ENCODE data around the gene ICE2.
A peak's percentile ranks its signal among the peaks of the same experiment; 100 is the strongest.
"Not testable (repeated sequence)": the region's sequence is repeated elsewhere in the genome, so short reads cannot be mapped to it uniquely, and the experiment has no call there.

The ICE2 gene

DNA sequence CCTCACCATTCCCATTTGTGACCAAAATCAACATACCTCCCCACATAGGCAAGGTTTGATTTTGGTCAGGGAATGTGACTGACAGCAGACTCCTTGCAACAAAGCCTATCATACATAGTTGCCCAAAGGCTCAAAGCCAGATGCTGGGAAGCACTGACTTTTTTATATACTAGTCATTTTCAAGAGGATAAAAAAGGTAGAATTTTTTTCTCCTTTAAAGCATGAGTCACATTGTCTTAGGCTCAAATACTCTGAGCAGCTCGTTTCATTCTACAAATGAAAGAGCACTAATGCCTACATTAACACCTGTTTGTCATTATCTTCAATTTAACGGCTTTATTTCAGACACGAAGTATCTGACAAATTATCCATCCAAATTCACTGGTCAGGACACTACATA lies 36.2 kb downstream of the ICE2 start:
- no peak for DNase-seq

DNA sequence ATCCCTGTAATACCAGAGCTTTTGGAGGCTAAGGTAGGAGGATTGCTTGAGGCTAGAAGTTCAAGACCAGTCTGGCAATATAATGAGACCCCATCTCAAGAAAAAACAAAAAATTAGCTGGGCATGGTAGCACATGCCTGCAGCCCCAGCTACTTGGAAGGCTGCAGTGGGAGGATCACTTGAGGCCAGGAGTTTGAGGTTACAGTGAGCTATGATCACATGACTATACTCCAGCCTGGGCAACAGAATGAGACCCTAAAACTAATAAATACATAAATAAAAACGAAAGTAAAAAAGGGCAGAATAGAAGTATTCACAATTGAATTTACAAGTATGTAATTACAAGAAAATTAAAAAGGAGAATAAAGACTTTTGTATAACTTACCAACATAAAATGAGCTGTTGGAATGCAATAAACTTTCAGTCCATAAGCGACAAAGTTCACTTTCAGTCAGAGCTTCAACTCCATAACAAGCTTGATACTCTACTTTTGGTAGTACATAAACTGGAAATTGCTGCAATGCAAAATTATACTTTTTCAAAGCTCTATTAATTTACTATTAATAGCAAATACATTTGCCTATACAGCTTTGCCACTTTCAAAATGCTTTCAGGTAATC lies 36.8 kb downstream of the ICE2 start:
- no peak for DNase-seq

DNA sequence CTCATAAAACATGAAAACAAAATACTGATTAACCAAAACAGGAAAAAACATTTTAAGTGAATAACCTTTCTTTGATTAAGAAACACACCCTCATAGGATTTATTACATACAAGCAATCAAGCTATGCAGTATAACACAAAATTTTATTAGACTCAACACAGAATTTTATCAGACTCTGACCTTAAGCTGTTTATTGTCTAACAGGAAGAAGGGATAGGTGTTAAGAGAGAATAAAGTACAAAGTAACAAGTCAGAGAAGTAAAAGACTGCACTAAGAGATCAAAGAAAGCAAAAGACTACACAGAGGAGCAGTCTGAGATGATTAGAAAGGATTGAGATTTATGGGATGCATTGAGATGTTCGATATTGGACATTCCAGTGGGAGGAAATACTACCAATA lies 37.6 kb downstream of the ICE2 start:
- no peak for DNase-seq

GRCh38 chr15:60438646-60439045 lies 40.3 kb downstream of the ICE2 start:
- DNase-seq = no peak

GRCh38 chr15:60428935-60429334 lies 50.0 kb downstream of the ICE2 start:
- no peak for DNase-seq

DNA sequence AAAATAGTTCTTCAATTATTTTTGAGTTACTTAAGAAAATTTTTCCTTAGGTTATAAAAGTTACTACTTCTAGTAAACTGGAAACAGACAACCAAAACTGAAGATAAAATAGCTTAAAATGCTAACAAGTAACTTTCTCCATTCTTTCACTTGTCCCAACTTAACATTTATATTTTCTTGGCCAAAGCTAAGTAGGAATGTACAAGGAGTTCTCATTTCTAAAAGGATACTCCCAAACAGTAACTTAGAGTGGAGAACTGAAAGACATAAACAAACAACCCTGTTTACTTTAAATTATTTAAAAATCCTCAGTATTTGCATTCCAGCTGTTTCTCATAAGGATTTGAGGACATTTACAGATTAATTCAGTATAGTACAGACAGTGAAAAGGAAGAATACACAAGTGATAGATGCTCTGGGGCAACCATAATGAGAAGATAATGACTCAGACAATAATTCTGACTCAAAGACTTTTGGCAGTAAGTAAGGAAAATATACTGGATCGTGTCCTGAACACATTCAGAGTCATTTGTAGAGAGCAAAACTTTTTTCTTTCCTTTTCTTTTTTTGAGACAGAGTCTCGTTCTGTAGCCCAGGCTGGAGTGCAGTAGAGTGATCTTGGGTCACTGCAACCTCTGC lies 52.0 kb downstream of the ICE2 start:
- no peak for DNase-seq

GRCh38 chr15:60425461-60425860 lies 53.5 kb downstream of the ICE2 start:
- no peak for DNase-seq

DNA sequence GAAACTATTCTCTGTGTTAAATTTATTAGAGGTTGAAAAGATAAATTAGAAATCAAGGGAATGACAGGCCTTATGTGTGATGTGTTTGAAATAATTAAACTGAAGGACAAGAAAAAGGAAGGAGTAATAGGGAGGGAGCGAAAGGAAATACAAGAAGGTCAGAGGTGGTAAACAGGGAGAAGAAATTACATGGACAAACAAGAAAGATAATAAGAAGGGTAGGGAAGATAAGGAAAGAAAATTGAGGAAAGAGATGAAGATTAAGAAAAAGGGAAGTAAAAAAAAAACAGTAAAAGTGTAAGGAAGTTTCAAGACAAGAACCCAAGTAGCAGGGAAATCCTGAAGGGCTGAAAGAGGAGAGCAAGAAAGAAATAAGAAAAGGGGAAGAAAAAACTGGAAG lies 54.9 kb downstream of the ICE2 start:
- no peak for DNase-seq

DNA sequence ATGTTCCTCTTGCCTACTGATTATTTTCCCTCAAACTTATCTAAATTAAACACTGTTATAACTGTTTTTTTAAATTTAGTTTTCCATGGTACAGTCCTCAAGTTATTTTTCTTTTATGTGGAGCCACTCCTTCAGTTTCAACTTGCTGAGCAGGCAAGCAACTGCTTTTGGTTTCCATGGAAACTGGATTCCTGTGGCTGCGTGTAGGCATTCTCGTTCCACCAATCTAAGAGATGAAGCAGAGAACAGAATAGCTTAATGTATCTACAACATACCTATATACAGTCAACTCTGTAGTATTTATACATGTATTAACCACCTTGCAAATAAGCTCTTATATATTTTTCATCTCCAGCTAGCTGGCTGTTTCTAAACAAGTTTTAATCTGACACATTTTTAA lies 55.4 kb downstream of the ICE2 start:
- peak; percentile 64 for DNase-seq

- no peak for DNase-seq
Observed at GRCh38 chr15:60421544-60421943, 57.4 kb downstream of the ICE2 start.

DNA sequence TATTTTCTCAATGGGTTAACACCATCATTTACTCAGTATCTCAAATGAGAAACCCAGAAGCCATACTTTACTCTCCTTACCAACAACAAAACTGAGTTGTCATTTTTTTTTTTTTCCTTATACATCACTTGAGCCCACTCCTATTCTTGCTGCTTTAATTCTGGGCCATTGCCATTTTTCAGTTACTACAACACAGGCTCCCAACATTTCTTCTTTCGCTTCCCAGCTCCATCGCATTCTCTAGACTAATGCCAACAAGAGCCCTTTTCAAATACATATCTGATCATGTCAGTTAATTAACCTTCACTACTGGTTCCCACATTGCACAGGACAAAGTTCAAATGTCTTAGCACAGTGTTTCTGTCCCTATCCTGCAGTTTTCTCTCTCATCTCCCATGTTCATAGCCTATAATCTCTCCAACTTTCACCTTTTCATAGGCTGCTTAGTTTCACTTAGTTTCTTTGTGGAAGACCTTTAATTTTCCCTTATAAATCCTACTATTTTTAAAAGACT lies 58.7 kb downstream of the ICE2 start:
- DNase-seq = no peak

- DNase-seq = no peak
Observed at GRCh38 chr15:60419753-60420152, 59.2 kb downstream of the ICE2 start.

DNA sequence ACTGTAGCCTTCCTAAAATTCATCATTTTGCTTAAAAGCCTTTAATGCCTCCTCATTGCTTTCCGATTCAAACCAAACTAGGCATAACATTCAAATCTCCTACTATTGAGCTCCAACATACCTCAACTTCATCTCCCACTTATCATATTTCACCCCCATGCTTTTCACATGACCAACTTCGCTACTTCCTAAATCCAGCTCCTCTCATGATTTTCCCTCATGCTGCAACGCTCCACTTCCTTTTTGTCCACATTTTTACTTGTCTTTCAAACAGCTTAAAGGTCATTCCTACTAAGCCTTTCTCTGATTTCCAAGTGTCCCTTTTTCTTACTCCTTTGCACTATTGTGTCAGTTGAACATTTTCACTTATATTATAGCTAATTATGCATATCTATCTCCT lies 60.8 kb downstream of the ICE2 start:
- no peak for DNase-seq

DNA sequence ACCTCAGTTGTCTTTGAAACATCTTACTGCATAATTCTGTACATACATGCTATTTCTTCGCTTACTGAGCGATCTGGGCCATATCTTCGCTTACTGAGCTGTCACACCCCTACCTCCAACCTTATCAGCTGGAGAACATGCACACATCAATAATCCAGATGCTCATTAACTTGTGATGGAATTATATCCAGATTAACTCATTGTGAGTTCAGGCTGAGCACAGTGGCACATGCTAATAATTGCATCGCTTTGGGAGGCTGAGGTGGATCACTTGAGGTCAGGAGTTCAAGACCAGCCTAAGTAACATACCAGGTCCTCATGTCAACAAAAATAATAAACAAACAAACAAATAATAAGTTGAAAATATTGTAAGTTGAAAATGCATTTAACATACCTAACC lies 61.8 kb downstream of the ICE2 start:
- DNase-seq = no peak

DNA sequence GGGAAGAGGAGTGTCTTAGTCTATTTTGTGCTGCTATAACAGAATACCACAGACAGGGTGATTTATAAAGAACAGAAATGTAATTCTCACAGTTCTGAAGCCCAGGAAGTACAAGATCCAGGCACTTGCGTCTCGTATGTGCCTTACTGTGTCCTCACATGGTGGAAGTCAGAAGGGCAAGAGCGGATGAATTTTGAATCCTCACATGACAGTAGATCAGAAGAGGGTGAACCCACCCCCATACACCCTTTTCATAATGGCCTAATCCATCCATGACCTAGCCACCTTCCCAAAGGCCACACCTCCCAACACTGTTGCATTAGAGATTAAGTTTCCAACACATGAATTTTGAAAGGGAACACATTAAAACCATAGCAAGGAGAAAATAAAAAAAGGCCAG lies 62.5 kb downstream of the ICE2 start:
- no peak for DNase-seq

DNA sequence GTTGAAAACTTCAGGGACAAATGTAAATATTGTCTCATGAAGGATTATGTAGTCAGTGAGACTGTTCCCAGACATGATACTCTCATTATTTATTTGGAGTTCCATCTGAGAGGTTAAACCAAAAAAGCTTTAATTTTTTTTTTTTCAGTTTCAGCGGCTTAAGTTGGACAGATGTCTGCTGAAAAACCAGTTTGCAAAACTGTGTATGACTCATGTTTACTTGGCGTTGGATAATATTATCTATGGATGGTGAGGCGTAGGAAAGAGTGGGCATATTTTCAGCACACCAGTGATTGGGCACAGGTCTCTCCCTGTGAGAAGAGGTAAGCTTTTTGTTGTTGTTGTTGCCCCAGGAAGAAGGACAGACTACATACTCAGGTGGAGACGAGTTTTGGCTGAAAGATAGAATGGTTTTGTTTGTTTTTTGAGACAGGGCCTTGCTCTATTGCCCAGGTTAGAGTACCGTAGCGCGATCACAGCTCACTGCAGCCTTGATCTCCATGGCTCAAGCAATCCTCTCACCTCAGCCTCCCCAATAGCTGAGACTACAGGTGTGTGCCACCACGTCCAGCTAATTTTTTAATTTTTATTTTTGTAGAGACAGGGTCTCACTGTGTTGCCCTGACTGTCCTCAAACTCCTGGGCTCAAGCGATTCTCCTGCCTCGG lies 64.8 kb downstream of the ICE2 start:
- peak; percentile 74 for DNase-seq

GRCh38 chr15:60413231-60413824 lies 65.6 kb downstream of the ICE2 start:
- DNase-seq = no peak

- not testable (repeated sequence) for DNase-seq
Observed at GRCh38 chr15:60412807-60413206, 66.1 kb downstream of the ICE2 start.

GRCh38 chr15:60411774-60412425 lies 67.0 kb downstream of the ICE2 start:
- no peak for DNase-seq

DNA sequence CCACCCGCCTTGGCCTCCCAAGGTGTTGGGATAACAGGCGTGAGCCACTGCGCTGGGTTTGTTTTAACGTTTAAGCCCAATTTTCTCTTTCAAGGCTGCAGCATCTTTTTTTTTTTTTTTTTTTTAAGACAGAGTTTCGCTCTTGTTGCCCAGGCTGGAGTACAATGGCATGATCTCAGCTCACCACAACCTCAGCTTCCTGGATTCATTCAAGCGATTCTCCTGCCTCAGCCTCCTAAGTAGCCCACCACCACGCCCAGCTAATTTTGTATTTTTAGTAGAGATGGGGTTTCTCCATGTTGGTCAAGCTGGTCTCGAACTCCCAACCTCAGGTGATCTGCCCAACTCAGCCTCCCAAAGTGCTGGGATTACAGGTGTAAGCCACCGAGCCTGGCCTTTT lies 68.6 kb downstream of the ICE2 start:
- DNase-seq = not testable (repeated sequence)

DNA sequence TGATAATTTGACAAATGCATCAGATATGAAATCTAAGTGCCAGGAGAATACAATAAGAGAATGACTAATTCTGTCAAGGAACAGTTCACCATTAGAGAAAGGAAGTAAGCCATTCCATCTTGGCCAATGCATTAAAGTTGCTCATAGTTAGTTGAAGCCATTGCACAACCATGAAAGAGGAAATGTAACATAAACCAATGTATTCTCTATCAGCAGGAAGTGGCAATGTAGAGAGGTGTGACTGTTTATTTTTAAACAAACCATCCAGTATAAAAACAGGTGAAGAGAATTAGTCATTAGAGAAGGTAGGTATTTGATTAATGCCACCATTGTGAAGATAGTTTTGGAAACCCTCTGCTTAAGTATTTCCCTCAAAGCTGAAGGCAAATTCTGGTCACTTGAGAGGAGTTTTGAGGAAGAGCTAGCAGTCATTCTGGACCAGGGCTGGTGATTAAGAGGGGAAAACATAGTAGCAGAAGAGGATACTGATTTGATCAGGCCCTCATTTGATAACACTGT lies 70.4 kb downstream of the ICE2 start:
- peak; percentile 59 for DNase-seq

DNA sequence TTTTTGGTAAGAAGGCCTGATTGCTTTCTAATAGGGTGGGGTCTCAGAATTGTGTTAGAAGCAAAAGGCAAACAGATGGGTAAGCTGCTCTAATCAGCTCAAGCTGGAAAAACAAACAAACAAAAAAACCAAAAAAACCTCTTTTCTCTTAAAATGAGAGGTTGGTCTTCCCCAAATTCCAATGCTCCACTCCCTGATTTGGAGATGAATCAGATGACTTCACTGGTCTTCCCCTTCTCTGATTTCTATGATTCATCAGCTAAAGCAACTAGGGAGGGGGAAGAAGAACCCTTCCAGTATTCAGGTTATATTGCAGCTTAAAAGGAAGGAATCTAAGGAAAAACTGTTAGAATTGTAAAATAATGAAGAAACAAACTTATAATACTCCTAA lies 71.5 kb downstream of the ICE2 start:
- DNase-seq = peak; percentile 6

Measured in DMS53 (cell line).